ENCODE data around the gene SOX10.

Gene SOX10

GRCh38 chr22:38016182-38017151 lies 32.1 kb upstream of the SOX10 start:
- peak; percentile 95 for DNase-seq (ENCODE audit: low spot score)

DNA sequence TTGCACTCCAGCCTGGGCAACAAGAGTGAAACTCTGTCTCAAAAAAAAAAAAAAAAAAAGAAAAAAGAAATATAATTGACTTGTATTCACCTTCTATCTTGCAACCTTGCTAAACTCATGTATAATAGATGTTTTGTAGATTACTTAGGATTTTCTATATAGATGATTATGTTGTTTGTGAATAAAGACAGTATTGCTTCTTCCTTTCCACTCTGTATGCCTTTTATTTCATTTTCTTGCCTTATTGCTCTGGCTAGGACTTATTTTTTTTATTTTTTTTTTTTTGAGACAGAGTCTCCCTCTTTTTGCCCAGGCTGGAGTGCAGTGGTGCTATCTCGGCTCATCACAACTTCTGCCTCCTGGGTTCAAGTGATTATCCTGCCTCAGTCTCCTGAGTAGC lies 29.7 kb upstream of the SOX10 start:
- DNase-seq (ENCODE audit: low spot score), result no peak

DNA sequence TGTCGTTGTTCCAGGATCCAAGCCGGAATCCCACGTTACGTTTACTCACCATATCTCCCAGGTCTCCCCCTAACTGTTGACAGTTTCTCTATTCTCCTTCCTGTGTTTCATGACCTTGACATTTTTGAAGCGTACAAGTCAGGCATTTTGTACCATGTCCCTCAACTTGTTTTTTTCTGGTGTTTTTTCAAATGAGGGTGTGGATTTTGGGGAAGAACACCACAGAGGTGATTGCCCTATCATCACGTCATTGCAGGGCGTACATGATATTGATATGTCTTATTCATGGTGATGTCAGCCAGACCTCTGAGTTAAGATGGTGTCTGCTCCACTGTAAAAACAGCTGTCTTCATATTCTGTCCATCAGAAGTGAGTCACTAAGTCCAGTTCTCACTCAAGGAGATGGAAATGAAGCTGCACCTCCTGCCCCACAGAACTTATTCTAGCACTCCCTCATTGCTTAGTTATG lies 28.3 kb upstream of the SOX10 start:
- DNase-seq (ENCODE audit: low spot score), result no peak

DNA sequence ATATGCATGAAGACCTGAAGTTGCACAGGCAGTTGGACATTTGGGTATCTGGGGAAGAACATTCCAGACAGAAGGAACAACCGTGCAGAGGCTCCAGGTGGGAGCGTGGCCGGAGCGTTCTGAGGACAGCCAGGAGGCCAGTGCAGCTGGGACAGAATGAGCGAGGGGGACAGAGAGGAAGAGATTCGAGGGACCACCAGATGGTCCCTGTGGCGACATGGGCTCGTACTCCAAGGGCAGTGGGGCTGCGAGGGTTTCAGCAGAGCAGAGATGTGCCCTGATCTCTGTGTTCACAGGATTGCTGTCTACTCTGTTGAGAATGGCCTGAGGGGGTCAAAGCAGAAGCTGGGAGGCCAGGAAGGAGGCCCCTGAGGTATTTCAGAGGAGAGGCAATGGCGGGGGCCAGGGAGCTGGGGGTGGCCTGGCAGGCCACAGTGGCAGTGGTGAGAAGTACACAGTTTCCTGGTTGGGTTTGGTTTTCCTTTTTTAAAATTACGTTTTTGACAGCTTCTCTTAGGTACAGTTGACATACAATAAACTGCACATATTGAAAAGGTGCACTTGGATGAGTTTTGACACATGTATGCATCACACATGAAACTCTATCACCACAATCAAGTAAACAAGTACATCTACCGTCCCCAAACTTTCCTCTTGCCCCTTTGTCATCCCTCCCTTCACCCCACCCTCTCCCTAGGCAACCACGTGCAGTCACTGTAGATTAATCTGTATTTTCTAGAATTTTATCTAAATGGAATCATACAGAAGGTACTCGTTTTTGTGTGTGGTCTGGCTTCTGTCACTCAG lies 24.8 kb upstream of the SOX10 start:
- DNase-seq (ENCODE audit: low spot score), result no peak

- DNase-seq (ENCODE audit: low spot score), result no peak
Measured at GRCh38 chr22:38007330-38007902, 23.1 kb upstream of the SOX10 start.

GRCh38 chr22:38006906-38007305 lies 22.6 kb upstream of the SOX10 start:
- no peak for DNase-seq (ENCODE audit: low spot score)

DNA sequence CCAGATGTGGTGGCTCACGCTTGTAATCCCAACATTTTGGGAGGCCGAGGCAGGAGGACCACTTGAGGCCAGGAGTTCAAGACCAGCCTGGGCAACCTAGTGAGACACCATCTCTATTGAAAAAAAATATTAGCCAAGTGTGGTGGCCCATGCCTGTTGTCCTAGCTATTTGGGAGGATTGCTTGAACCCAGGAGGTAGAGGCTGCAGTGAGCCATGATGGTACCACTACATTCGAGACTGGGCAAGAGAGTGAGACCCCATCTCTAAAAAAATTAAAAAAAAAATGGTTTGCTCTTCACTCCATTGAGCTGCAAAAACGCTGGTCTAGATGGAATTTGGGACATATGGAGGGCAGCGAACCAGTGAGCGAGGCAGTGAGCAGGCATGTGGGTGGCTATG lies 21.6 kb upstream of the SOX10 start:
- DNase-seq (ENCODE audit: low spot score), result no peak

DNA sequence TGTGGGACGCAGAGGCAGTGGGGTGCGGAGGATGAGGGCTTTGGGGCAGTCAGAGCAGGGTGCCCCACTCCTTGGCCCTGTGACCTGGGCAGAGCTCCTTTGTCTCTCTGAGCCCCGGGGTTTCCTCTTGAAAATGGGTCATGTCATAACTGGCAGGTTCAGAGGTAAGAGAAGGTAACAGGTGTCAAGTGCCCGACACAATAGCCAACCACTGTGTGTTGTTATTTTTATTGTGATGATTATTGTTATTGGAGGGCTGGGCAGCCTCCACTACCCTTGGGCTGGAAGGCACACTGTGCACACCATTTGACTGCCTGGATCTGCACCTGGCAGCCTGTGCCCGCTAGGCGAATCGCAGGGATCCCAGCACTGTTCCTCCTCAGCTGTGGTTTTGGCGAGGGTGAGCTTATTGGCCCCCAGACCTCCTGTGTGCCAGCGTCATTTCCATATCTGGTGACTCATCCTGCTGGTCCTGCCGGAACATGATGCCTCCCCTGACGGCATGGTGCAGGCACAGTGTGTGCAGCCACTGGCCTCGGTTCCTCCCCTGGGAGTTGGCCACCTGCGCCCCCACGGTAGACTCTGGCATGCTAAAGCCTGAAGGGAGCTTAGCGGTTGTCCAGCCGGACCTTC lies 15.4 kb upstream of the SOX10 start:
- DNase-seq (ENCODE audit: low spot score), result no peak

- DNase-seq (ENCODE audit: low spot score), result no peak
Measured at GRCh38 chr22:37999236-37999635, 14.9 kb upstream of the SOX10 start.

GRCh38 chr22:37998543-37998942 lies 14.2 kb upstream of the SOX10 start:
- peak; percentile 94 for DNase-seq (ENCODE audit: low spot score)

DNA sequence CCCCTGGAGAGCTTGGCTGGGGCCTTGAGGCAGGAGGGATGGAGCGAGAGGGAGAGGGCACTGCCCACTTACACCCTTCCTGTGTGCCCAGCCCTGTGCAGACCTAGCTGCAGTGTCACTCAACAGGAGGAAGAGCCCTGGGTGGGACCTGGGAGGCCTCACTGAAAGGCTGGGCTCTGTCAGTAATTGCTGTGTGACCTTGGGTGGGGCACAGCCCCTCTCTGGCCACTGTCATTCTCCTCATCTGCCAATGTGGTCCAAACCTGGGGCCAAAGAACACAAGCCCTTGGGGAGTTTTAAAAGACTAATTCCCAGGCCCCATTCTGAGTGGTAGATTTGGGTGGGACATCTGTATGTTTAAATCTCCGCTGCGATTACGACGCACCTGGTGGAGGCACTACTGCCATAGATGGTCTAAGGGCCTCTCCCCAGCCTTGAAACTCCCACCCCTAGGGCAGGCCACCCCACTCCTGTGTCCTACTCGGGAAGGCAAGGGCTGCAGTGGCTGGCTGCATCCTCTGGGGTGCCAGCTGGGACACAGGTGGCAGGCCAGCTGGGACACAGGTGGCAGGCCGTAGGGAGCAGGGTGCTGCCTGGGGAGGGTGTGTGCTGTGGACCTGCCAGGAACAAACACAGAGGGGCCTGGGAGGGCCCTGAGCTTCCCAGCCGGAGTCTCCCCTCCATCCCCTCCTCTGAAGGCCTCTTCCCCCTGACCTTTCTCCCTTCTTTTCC lies 12.3 kb upstream of the SOX10 start:
- DNase-seq (ENCODE audit: low spot score), result no peak

DNA sequence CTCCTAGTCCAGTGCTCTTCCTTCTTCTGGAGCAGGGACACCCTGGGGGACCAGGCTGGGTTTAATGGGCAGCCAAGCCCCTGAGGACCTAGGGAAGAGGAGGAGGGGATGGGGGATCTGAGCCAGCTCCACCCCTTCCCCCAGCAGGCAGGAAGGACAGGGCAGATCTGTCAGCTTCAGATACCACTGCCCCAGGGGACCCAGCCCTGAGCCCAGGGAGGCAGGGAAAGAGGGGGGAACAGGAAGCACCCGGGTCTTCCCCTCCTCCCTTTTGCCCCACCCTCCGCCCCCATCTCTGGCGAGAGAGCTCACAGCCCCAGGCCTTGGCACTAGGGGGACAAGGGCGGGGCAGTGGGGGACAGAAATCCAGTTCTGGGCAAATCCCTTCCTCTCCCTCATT lies 11.7 kb upstream of the SOX10 start:
- DNase-seq (ENCODE audit: low spot score), result no peak

GRCh38 chr22:37995460-37995859 lies 11.1 kb upstream of the SOX10 start:
- no peak for DNase-seq (ENCODE audit: low spot score)

DNA sequence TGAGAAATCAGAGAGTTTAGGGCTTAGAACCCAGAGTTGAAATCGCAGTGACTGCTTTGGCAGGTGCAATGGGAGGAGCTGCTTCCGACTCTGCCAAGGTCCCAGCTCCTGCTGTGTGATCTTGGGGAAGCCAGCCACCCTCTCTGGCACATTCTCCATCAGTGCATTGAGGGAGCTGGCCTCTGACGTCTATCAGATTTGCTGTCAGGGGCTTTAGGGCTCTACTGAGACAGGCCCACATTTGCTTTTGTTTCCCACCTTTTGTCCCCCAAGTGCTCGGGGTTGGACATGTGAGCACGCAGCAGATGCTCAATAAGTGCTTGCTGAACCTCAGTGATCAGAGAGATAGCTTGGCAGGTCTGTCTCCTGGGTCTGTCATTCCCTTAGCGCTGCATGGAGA lies 10.6 kb upstream of the SOX10 start:
- no peak for DNase-seq (ENCODE audit: low spot score)

- DNase-seq (ENCODE audit: low spot score), result no peak
Measured at GRCh38 chr22:37994049-37994448, 9.7 kb upstream of the SOX10 start.

DNA sequence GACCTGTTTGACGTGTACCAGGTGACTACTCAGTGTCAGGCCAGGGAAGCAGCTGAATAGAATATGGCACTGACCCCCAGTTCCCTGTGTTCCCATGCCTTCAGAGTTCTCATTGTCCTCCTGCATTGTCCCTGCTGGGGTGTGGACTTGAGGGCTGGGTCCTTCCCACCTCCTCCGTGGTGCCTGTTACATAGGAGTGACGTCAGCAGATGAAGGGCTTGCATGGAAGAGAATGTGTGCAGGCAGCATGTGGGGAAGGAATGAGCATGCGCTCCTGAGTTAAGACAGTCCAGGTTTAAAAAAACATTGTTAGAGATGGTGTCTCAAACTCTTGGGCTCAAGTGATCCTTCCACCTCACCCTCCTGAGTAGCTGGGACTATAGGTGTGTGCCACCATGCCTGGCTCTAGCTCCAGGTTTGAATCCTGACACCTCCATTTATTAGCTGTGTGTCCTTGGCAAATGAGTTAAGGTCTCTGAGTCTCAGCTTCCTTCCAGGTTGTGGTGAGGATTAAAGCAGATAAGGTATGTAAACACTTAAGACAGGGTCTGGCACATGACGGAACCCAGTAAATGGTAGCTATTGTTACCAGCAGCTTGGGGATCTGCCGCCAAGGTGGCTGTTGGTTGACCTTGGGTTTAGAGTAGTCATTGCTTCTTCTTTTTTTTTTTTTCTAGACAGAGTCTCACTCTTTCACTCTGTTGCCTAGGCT lies 7.5 kb upstream of the SOX10 start:
- no peak for DNase-seq (ENCODE audit: low spot score)

- DNase-seq (ENCODE audit: low spot score), result no peak
Measured at GRCh38 chr22:37990862-37991261, 6.5 kb upstream of the SOX10 start.

DNA sequence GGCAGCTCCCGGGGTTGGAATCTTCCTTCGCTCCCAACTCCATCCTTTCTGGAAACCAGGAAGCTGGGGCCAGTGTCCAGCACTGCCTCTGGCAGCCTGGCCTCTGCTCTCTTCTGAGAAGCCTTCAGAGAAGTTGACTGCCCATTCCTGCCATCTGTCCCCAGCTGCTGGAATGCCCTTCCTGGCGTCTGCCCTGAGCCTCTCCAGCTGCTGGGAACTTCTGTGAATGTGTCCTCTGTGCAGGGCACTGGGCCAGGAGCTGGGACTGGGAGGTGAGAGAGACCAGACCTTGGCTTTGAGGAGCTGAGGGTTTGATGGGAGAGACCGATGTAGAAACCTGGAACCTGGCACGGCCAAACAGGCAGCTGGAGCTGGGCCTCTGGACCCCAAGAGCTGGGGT lies 5.9 kb upstream of the SOX10 start:
- DNase-seq (ENCODE audit: low spot score), result no peak

- no peak for DNase-seq (ENCODE audit: low spot score)
Measured at GRCh38 chr22:37989146-37990045, 5.0 kb upstream of the SOX10 start.

DNA sequence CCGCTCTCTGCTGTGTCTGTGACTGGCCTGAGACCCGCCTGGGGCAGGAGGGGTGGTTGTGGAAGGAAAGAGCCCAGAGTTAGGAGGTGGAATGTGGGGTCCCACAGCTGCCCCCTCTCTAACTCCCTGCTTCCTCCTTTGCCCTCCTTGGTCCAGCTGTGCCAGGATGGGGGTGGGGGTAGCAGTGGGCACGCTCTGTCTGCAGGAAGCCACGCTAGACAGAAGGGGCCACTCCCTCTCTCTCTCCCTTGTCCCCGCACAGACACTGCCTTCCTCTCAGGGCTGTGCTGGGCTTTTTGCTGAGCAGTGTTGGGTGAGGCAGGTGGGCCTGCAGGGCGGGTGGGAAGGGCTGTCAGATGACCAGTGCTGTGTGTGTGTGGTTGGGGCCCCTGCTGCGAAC lies 2.0 kb upstream of the SOX10 start:
- DNase-seq (ENCODE audit: low spot score), result peak; percentile 30
